GM12873 (cell line): ENCODE results near the gene RTN3.

Source experiments
- TF ChIP-seq, protein P1 (sequence below): IDR thresholded peaks from 2 replicates; pipeline ENCODE4 v1.5.1; 2012; ENCODE audit warnings: low read depth, mild to moderate bottlenecking, moderate library complexity, low read length, control low read depth; ENCODE audit not compliant: insufficient read depth; ENCODE audit errors: missing control alignments

The RTN3 gene, protein sequence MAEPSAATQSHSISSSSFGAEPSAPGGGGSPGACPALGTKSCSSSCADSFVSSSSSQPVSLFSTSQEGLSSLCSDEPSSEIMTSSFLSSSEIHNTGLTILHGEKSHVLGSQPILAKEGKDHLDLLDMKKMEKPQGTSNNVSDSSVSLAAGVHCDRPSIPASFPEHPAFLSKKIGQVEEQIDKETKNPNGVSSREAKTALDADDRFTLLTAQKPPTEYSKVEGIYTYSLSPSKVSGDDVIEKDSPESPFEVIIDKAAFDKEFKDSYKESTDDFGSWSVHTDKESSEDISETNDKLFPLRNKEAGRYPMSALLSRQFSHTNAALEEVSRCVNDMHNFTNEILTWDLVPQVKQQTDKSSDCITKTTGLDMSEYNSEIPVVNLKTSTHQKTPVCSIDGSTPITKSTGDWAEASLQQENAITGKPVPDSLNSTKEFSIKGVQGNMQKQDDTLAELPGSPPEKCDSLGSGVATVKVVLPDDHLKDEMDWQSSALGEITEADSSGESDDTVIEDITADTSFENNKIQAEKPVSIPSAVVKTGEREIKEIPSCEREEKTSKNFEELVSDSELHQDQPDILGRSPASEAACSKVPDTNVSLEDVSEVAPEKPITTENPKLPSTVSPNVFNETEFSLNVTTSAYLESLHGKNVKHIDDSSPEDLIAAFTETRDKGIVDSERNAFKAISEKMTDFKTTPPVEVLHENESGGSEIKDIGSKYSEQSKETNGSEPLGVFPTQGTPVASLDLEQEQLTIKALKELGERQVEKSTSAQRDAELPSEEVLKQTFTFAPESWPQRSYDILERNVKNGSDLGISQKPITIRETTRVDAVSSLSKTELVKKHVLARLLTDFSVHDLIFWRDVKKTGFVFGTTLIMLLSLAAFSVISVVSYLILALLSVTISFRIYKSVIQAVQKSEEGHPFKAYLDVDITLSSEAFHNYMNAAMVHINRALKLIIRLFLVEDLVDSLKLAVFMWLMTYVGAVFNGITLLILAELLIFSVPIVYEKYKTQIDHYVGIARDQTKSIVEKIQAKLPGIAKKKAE

DNA sequence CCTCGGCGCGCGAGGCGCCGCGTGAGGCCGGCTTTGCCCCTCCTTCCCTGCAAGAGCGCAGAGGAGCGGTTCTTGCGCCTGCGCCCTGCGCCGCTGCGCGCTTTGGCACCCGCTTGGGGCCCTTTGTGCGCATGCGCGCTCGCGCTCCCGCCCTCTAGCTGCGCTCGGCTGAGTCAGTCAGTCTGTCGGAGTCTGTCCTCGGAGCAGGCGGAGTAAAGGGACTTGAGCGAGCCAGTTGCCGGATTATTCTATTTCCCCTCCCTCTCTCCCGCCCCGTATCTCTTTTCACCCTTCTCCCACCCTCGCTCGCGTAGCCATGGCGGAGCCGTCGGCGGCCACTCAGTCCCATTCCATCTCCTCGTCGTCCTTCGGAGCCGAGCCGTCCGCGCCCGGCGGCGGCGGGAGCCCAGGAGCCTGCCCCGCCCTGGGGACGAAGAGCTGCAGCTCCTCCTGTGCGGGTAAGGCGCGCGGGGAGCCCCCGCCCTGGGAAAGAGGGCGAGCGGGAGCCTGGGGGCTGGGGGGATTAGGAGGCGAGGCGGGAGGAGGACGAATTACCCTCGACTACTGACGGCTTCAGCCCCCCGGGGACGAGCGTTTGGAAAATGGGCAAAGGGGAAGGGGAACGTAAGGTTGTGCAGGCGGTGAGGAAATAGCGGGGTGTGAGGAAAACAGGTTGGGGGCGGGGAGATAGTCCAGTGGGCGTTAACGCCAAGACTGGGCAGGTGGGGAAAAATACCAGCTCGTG lies at the start of gene RTN3:
Gene RTN3, plus strand, starts transcription at position 180 of the 745 bp plus-strand sequence. Its CDS starts 137 bp downstream, at position 317.
- TF ChIP-seq, protein P1, sequence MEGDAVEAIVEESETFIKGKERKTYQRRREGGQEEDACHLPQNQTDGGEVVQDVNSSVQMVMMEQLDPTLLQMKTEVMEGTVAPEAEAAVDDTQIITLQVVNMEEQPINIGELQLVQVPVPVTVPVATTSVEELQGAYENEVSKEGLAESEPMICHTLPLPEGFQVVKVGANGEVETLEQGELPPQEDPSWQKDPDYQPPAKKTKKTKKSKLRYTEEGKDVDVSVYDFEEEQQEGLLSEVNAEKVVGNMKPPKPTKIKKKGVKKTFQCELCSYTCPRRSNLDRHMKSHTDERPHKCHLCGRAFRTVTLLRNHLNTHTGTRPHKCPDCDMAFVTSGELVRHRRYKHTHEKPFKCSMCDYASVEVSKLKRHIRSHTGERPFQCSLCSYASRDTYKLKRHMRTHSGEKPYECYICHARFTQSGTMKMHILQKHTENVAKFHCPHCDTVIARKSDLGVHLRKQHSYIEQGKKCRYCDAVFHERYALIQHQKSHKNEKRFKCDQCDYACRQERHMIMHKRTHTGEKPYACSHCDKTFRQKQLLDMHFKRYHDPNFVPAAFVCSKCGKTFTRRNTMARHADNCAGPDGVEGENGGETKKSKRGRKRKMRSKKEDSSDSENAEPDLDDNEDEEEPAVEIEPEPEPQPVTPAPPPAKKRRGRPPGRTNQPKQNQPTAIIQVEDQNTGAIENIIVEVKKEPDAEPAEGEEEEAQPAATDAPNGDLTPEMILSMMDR, result no peak

DNA sequence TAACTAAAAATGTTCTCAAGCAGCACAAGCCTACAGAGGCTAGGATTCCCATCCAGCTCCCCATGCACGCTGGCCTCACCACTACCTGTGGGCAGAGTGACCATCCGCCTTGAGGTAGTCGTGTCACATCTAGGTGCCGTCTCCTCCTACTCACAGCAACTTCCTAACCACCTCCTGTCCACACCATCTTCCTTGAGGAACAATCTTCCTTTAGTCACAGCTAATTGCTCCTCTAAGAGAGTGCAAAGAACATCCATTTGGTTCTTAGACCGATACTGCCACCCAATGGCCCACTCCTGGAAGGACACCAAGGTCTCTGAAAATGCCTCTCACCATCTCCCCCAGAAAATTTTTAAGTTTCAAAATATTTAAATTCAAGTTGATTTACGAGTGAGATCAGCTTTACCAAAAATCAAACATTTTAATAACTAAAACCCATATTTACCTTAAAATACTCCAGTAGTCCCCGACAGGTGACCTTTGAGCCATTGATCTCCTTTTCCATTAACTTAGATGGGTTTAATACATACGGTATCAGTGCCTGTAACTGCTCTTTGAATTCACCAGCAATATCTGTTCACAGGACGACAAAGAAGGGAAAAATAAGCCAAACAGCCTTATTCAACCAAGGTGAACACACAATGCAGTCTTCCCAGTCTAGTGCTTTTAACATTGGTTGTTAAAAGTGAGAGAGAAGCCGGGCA lies 45.4 kb upstream of the RTN3 start:
- TF ChIP-seq, protein P1, result peak; percentile 79

DNA sequence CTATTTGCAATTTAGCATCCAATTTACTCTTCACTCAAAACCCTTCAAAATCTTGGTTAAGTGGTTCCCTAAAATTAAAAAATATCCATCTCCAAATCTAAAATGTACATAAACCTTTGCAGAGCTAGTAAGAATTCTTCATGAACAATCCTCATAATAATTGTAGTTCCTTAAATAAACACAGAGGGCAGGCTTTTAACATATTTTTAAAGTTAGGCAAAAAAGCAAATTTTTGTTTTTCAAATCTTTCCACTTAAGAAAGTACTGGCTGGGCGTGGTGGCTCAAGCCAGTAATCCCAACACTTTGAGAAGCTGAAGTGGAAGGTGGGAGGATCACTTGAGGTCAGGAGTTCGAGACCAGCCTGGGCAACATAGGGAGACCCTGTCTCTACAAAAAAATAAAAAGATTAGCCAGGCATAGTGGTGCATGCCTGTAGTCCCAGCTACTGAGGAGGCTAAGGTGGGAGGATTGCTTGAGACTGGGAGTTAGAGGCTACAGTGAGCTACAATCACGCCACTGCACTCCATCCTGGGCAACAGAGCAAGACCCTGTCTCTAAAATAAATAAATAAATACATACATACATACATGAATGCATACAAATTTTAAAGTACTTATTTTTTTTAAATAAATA lies 42.0 kb upstream of the RTN3 start:
- TF ChIP-seq, protein P1, result peak; percentile 16

DNA sequence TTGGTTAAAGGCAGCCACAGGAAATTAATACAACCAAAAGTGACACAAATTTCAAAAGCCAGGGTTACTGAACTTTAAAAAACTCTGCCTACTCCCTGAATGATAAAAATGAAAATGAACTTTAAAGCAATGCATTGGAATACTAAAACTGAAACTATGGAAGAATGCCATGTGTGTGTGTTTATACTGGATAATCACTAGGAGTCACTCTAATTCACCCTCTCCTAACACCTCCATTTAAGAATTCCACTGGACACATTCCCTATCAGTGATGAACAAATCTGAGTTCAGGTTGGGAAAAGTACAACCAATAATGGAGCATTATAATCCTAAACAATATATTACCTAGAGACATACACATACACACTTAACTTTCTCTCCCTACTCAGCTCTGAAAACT lies 39.6 kb upstream of the RTN3 start:
- TF ChIP-seq, protein P1, result no peak

DNA sequence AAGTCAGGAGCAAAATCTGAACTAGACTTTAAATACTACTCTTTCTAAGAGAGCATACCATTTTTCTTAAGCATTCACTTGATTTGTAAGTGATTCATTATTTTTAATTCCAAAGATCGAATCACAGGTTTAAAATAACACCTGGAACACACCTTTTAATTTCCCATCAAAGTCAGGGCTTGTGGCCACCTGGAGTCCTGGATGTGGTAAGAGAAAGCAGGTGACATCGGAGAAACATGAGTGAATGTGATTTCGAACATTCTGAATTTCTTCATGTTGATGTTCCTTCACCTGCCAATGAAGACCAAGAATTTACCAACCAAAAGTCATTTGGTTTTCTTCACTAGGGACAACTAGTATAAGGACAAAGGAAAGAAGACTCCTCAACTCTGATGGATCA lies 38.1 kb upstream of the RTN3 start:
- TF ChIP-seq, protein P1, result no peak

DNA sequence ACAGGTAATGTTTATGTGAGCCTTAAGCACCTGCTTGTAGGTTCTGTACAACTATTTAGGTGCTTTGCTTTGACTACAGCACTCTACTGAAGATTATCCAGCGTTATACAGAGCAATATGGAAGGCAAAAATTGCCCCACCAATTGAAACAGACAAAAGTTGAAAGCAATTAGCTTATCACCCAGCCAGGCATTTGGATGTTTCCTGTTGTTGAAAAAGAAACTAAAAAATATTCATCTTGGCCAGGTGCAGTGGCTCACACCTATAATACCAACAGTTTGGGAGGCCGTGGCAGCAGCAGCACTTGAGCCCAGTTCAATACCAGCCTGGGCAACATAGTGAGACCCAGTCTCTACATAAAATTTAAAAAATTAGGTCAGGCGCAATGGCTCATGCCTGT lies 28.6 kb upstream of the RTN3 start:
- TF ChIP-seq, protein P1, result no peak
